HCT116 (cell line): Measurements from ENCODE around the gene TULP3. TPM values are rescaled to one million over a fixed set of nuclear protein-coding genes. Genes with fewer than 3 reads are reported as not detected.

ENCODE experiments used
- ATAC-seq: fragments of 200-7000 bp; cut with Tn5 transposase; 2 replicates; pipeline ENCODE4 v1.9.1; 2020; ENCODE audit warnings: mild to moderate bottlenecking, moderate library complexity
- BruUV-seq: library from RNA; stranded (reverse); fragments of 400-500 nt; replicated peaks from 2 replicates; lab custom pipeline; 2021; lab: Mats Ljungman, UMichigan
- CTCF ChIA-PET: fragments of 300-600 bp; sonication (Branson Sonifier 250); formaldehyde crosslinking; loops from one replicate; lab custom pipeline; 2021; ENCODE audit warnings: antibody characterized with exemption; lab: Charles Lee
- POLR2A ChIA-PET: fragments of 300-600, 350-600 bp; sonication (Branson Sonifier 250); formaldehyde crosslinking; loops from one replicate; lab custom pipeline; 2021; ENCODE audit warnings: antibody characterized with exemption; lab: Charles Lee
- RAD21 ChIA-PET, 2 experiments: fragments of 300-600 bp; sonication (Branson Sonifier 250); formaldehyde crosslinking; loops; one replicate each; lab custom pipeline; 2023; ENCODE audit warnings: low total read pairs in 2 of 2; ENCODE audit not compliant: uncharacterized antibody in 2 of 2, unreplicated experiment in 2 of 2, low non-redundant PET in 1 of 2; lab: Charles Lee
- DNase-seq: peaks from one replicate; pipeline ENCODE4 v3.0.0-alpha.2; 2010; ENCODE audit warnings: low read depth, low spot score
- H2AFZ ChIP-seq: fragments of 200-600 bp; shearing (Covaris generic), sonication (generic); 2 replicates; pipeline ENCODE4 v1.6.1; 2017; ENCODE audit warnings: low read depth, mixed run types, mixed read lengths, antibody characterized with exemption, low read length; ENCODE audit not compliant: poor library complexity, severe bottlenecking
- H3K27ac ChIP-seq: 2 replicates; pipeline ENCODE4 v1.5.1; 2012; ENCODE audit warnings: low read depth, low read length
- H3K27me3 ChIP-seq: fragments of 200-600 bp; sonication (generic); 2 replicates; pipeline ENCODE4 v1.6.1; 2016; ENCODE audit warnings: mixed run types, low read length, mixed read lengths; ENCODE audit not compliant: insufficient read depth
- H3K36me3 ChIP-seq, 2 experiments: fragments of 200-500 bp in 1 of 2; fragments of 200-600 bp in 1 of 2; sonication (Bioruptor generic) in 1 of 2; sonication (generic) in 1 of 2; 2 replicates each; pipeline versions ENCODE4 v1.5.1 to v1.6.1; 2014 to 2016; ENCODE audit warnings: low read length in 2 of 2, inconsistent platforms in 1 of 2, mixed read lengths in 1 of 2, mixed run types in 1 of 2; ENCODE audit not compliant: insufficient read depth in 2 of 2, control insufficient read depth in 1 of 2
- H3K4me1 ChIP-seq, 2 experiments: fragments of 200-600 bp in 1 of 2; sonication (generic) in 1 of 2; 2 replicates each; pipeline versions ENCODE4 v1.5.1 to v1.6.1; 2012 to 2017; ENCODE audit warnings: low read length in 2 of 2, inconsistent platforms in 1 of 2, mild to moderate bottlenecking in 1 of 2, mixed read lengths in 1 of 2, mixed run types in 1 of 2, moderate library complexity in 1 of 2; ENCODE audit not compliant: insufficient read depth in 2 of 2, control insufficient read depth in 1 of 2
- H3K4me2 ChIP-seq: fragments of 200-600 bp; sonication (generic); 2 replicates; pipeline ENCODE4 v1.6.1; 2017; ENCODE audit warnings: mixed run types, low read length, mixed read lengths
- H3K4me3 ChIP-seq, 2 experiments: fragments of 200-600 bp in 1 of 2; sonication (generic) in 1 of 2; replicated peaks in 1 of 2; 2 replicates each; pipeline ENCODE4 v1.5.1; 2011 to 2016; ENCODE audit warnings: low read length in 2 of 2, control low read depth in 1 of 2, low read depth in 1 of 2, mild to moderate bottlenecking in 1 of 2, mixed read lengths in 1 of 2, mixed run types in 1 of 2
- H3K79me2 ChIP-seq: fragments of 200-600 bp; sonication (generic); 2 replicates; pipeline ENCODE4 v1.6.1; 2017; ENCODE audit warnings: mild to moderate bottlenecking, mixed run types, low read length, moderate library complexity, mixed read lengths; ENCODE audit not compliant: insufficient read depth
- H3K9ac ChIP-seq: fragments of 200-600 bp; sonication (generic); 2 replicates; pipeline ENCODE4 v1.6.1; 2016; ENCODE audit warnings: low read length, mixed read lengths
- H3K9me2 ChIP-seq: fragments of 200-600 bp; sonication (generic), shearing (Covaris generic); 2 replicates; pipeline ENCODE4 v1.6.1; 2017; ENCODE audit warnings: mixed run types, mild to moderate bottlenecking, moderate library complexity; ENCODE audit not compliant: insufficient read depth
- H3K9me3 ChIP-seq, 2 experiments: fragments of 200-500 bp in 1 of 2; fragments of 200-600 bp in 1 of 2; sonication (Bioruptor generic) in 1 of 2; sonication (generic) in 1 of 2; 2 replicates each; pipeline ENCODE4 v1.6.1; 2014 to 2017; ENCODE audit warnings: low read length in 2 of 2, mixed read lengths in 2 of 2, inconsistent platforms in 1 of 2, low read depth in 1 of 2, mild to moderate bottlenecking in 1 of 2, mixed run types in 1 of 2, moderate library complexity in 1 of 2; ENCODE audit not compliant: control insufficient read depth in 1 of 2, insufficient read depth in 1 of 2
- H4K20me1 ChIP-seq: fragments of 200-600 bp; sonication (generic), shearing (Covaris generic); 2 replicates; pipeline ENCODE4 v1.6.1; 2017; ENCODE audit warnings: mixed run types, mild to moderate bottlenecking, moderate library complexity; ENCODE audit not compliant: insufficient read depth
- ELF1 ChIP-seq: IDR thresholded peaks from 2 replicates; pipeline ENCODE4 v1.6.1; 2012; ENCODE audit warnings: low read depth, borderline replicate concordance
- EZH2phosphoT487 ChIP-seq: fragments of 200-600 bp; IDR thresholded peaks from 2 replicates; pipeline ENCODE4 v1.6.1; 2018; ENCODE audit warnings: antibody characterized with exemption, borderline replicate concordance
- JUND ChIP-seq: IDR thresholded peaks from 2 replicates; pipeline ENCODE4 v1.6.1; 2012
- POLR2A ChIP-seq: IDR thresholded peaks from 2 replicates; pipeline ENCODE4 v1.7.0; 2011; ENCODE audit warnings: borderline replicate concordance; ENCODE audit not compliant: insufficient read depth, insufficient read length; ENCODE audit errors: extremely low read depth
- RAD21 ChIP-seq: IDR thresholded peaks from 2 replicates; pipeline ENCODE4 v1.6.1; 2012; ENCODE audit warnings: low read depth, mild to moderate bottlenecking
- SIN3A ChIP-seq: IDR thresholded peaks from 2 replicates; pipeline ENCODE4 v1.6.1; 2012; ENCODE audit warnings: low read depth
- SP1 ChIP-seq: IDR thresholded peaks from 2 replicates; pipeline ENCODE4 v1.6.1; 2012; ENCODE audit warnings: low read depth
- SRF ChIP-seq: IDR thresholded peaks from 2 replicates; pipeline ENCODE4 v1.6.1; 2012; ENCODE audit warnings: low read depth
- ZFX ChIP-seq: fragments of 450-650 bp; IDR thresholded peaks from 2 replicates; pipeline ENCODE4 v1.6.1; 2017
- ZNF274 ChIP-seq: fragments of 200-500 bp; sonication (Bioruptor generic); IDR thresholded peaks from 2 replicates; pipeline ENCODE4 v1.6.1; 2014; ENCODE audit warnings: mild to moderate bottlenecking, low read depth, low read length, inconsistent platforms
- intact Hi-C: fragments of 100-400 bp; cut with micrococcal nuclease; formaldehyde crosslinking; loops from 2 replicates; pipeline ENCODE4 v1.10.0; 2022
- total RNA-seq: library from RNA; stranded (reverse); gene quantifications from one replicate; pipeline ENCODE4 v1.2.1, GENCODE V29; 2021; ENCODE audit not compliant: unreplicated experiment
- TF ChIP-seq, protein P1 (sequence below): IDR thresholded peaks from 2 replicates; pipeline ENCODE4 v1.6.1; 2011; ENCODE audit warnings: mild to moderate bottlenecking, low read length, moderate library complexity; ENCODE audit not compliant: insufficient replicate concordance; ENCODE audit errors: extremely low read depth

TULP3 gene
- total RNA-seq, 1 experiment from 2014 or later, result 21.3 TPM

DNA sequence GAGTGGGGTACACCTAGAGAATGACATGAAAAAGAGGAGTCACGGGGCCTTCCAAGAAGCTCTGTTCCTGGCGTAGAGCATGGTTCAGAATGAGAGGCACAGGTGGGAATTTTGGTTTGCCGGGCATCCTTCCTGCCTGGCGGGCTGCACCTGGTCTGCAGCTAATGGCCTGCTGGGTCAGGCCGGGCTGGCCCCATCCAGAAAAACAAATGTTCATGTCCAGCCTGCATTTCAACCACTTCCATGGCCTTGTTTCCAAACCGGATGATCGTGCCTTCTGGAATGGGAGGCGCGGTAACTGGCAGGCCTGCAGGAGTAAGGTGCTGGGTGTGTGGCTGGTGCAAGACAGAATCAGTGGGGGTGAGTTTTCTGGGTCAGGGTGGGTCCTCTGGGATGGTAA lies 82.9 kb downstream of the TULP3 start:
- Histone ChIP-seq H3K9me2 (no peaks in the 10 kb centered on the region), H3K27me3 (no peaks in the 10 kb centered on the region), H2AFZ (no peak overlapping the region), H3K9ac (no peak overlapping the region), H3K4me3 (no peak overlapping the region), H4K20me1 (no peaks in the 10 kb centered on the region), H3K9me3 (no peaks in the 10 kb centered on the region), H3K4me2 (no peak overlapping the region), H3K79me2 (peaks cover 82% of the 10 kb centered on the region), H3K27ac (no peak overlapping the region), H3K4me1 (no peaks in the 10 kb centered on the region), H3K36me3 (peaks cover 0 to 5% of the 10 kb centered on the region in 2 experiments; a peak in 1 of 4 replicates)
- no peak for TF ChIP-seq JUND
- TF ChIP-seq RAD21, result no peak
- TF ChIP-seq POLR2A, result no peak
- TF ChIP-seq SP1, result no peak
- TF ChIP-seq SRF, result no peak
- no peak for TF ChIP-seq EZH2phosphoT487
- TF ChIP-seq, protein P1, sequence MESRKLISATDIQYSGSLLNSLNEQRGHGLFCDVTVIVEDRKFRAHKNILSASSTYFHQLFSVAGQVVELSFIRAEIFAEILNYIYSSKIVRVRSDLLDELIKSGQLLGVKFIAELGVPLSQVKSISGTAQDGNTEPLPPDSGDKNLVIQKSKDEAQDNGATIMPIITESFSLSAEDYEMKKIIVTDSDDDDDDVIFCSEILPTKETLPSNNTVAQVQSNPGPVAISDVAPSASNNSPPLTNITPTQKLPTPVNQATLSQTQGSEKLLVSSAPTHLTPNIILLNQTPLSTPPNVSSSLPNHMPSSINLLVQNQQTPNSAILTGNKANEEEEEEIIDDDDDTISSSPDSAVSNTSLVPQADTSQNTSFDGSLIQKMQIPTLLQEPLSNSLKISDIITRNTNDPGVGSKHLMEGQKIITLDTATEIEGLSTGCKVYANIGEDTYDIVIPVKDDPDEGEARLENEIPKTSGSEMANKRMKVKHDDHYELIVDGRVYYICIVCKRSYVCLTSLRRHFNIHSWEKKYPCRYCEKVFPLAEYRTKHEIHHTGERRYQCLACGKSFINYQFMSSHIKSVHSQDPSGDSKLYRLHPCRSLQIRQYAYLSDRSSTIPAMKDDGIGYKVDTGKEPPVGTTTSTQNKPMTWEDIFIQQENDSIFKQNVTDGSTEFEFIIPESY, result no peak
- TF ChIP-seq ZFX, result no peak
- no peak for TF ChIP-seq ZNF274
- no peak for TF ChIP-seq SIN3A
- no peak for TF ChIP-seq ELF1
- intact Hi-C loops, result no loop called here
- ChIA-PET CTCF (no interaction called here), RAD21 (no interaction called here), POLR2A (no interaction called here)
- BruUV-seq, result no TSS peak
- no peak for DNase-seq
- no peak for ATAC-seq
